Kidney tubule cell (primary cell): ENCODE data around the gene KDM4B.
A peak's percentile ranks its signal among the peaks of the same experiment; 100 is the strongest.
"Not testable (repeated sequence)": the region's sequence is repeated elsewhere in the genome, so short reads cannot be mapped to it uniquely, and the experiment has no call there.

Experiments used
- DNase-seq: peaks from one replicate; pipeline ENCODE4 v3.0.0-alpha.2; 2018; ENCODE audit warnings: low spot score

The KDM4B gene

GRCh38 chr19:4967738-4968461, 1.0 kb upstream of the KDM4B start:
- peak; percentile 24 for DNase-seq

GRCh38 chr19:4969292-4969771, 419 bp downstream of the KDM4B start:
- no peak for DNase-seq

GRCh38 chr19:4969772-4970531, 1.0 kb downstream of the KDM4B start:
- peak; percentile 47 for DNase-seq

- DNase-seq = peak; percentile 31
These were observed 1.9 kb downstream of the KDM4B start for GRCh38 chr19:4970558-4971423.

- DNase-seq = peak; percentile 49
These were observed 2.5 kb downstream of the KDM4B start for GRCh38 chr19:4971424-4971793.

GRCh38 chr19:4971816-4972495, 3.0 kb downstream of the KDM4B start:
- DNase-seq = no peak

- DNase-seq = peak; percentile 82
These were observed 3.8 kb downstream of the KDM4B start for GRCh38 chr19:4972509-4973230.

GRCh38 chr19:4974880-4975469, 6.1 kb downstream of the KDM4B start:
- DNase-seq = no peak

- DNase-seq = not testable (repeated sequence)
These were observed 6.7 kb downstream of the KDM4B start for GRCh38 chr19:4975601-4976000.

- peak; percentile 79 for DNase-seq
These were observed 7.7 kb downstream of the KDM4B start for GRCh38 chr19:4976401-4977298.

GRCh38 chr19:4977299-4978174, 8.6 kb downstream of the KDM4B start:
- peak; percentile 77 for DNase-seq

- no peak for DNase-seq
These were observed 10.4 kb downstream of the KDM4B start for GRCh38 chr19:4979211-4979807.

GRCh38 chr19:4980067-4980466, 11.2 kb downstream of the KDM4B start:
- DNase-seq = peak; percentile 87

GRCh38 chr19:4980838-4981680, 12.1 kb downstream of the KDM4B start:
- no peak for DNase-seq

GRCh38 chr19:4981681-4981958, 12.7 kb downstream of the KDM4B start:
- DNase-seq = no peak

- DNase-seq = no peak
These were observed 14.6 kb downstream of the KDM4B start for GRCh38 chr19:4983346-4984105.

GRCh38 chr19:4984106-4984380, 15.1 kb downstream of the KDM4B start:
- DNase-seq = no peak
